GM21576 (cell line): Measurements from ENCODE around the gene LFNG.
"Not testable (repeated sequence)": the region's sequence is repeated elsewhere in the genome, so short reads cannot be mapped to it uniquely, and the experiment has no call there.

ENCODE experiments used
- ATAC-seq: cut with Tn5 transposase; IDR thresholded peaks from one replicate; pipeline ENCODE4 v1.9.1; 2021; ENCODE audit warnings: mild to moderate bottlenecking, moderate library complexity; ENCODE audit not compliant: unreplicated experiment

The LFNG gene

DNA sequence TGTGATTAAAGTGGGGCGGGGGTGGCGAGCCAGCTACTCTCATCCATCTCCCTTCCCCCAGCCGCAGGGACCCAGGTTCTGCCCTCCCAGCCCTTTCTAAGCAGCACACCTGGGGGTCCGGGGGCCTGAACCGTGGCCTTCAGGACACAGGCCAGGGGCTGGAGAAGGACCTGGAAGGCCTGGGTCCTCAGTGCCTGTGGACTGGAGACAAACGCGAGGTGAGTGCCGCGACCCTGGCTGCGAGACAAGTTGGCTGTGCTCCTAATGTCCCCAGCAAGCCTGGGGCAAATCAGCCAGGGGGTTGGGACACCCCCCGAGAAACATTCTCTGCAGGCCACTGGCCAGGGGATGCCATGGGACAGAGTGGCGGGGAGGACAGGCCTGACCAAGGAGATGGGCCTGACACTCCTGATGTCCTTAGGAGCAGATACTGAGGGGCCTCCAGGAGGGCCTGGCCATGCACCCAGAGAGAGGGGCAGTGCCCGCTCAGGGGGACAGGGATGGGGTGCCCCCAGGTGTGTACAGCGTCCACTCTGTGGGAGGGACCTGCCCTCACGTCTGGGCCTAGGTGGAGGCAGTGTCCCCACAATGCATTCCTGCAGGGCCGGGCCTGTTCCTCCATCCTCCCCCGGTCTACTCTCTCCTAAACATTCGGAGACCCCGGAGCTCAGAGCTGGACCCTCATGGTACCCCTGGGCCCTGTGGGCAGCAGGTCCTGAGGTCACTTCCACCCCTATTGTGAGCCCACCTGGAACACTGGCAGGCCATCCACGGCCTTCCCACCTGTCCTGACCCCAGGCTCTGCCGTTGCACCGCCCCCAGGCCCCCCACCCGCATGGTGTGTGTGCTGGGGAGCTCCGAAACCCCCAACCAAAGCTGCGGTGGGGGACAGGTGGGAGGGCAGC is 22.7 kb downstream of the LFNG start:
- no peak for ATAC-seq

DNA sequence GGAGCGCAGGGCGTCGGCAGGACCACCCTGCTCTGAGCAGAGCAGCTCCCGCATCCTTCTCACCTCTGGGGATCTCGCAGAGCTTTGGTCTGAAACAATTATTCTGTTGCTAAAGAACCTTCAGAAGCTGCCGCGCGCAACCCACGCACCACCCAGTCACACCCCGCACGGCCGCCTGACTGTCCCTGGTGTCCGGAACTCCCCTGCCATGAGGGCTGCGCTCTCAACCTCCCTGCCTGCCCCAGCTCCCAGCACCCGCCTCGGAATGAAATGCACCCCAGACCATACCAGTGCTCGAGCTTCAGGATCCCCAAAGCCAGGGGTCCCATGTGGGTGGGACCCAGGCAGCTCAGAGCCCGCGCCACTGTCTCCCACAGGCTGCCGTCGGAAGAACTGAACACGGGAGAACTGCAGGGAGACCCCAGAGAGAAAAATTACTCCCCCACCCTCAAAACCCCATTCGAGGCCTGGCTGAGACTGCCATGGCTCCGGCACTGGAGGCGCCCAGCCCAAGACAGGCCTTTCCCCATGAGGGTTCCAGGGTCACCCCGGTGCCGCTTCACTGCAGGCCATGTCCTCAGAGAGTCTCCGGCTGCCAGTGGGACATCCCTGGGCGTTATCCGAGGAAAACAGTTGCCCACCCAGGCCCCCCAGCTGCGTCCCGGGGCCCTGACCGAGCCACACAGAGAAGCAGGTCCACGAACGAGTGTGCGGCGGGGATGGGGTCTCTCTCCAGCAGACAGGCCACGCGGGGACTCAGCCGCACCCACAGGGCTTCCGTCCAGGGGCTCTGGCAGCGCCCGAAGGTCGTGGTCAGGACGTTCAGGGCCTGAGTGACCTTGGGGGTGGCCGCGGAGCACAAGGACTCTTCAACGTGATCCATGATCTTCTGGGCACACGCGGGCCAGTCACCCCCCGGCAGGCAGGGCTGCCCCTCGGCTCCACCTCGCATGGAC is 23.6 kb downstream of the LFNG start:
- ATAC-seq = no peak

DNA sequence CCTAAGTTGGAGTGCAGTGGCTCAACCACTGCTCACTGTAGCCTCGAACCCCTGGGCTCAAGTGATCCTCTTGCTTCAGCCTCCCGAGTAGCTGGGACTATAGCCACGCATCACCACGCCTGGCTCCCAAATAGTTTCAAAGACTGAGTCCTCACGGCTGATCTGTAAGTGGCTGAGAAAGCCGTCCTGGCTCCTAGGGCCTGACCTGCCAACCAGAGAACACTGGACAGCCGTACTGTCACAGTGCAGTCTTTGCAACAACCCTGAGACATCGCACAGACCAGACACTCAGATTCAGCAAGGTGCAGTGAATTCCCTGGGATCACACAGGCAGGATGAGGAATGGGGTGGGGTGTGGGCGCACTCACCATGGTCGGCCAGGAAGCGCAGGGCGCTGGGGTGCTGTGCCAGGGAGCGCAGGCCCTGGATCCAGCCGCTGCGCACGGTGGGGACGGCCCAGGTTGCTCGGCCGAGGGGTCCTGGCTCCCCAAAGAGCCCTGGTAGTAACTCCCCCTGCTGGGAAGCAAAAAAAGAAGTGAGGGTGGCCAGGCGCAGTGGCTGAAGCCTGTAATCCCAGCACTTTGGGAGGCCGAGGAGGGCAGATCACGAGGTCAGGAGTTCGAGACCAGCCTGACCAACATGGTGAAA is 25.1 kb downstream of the LFNG start:
- no peak for ATAC-seq

DNA sequence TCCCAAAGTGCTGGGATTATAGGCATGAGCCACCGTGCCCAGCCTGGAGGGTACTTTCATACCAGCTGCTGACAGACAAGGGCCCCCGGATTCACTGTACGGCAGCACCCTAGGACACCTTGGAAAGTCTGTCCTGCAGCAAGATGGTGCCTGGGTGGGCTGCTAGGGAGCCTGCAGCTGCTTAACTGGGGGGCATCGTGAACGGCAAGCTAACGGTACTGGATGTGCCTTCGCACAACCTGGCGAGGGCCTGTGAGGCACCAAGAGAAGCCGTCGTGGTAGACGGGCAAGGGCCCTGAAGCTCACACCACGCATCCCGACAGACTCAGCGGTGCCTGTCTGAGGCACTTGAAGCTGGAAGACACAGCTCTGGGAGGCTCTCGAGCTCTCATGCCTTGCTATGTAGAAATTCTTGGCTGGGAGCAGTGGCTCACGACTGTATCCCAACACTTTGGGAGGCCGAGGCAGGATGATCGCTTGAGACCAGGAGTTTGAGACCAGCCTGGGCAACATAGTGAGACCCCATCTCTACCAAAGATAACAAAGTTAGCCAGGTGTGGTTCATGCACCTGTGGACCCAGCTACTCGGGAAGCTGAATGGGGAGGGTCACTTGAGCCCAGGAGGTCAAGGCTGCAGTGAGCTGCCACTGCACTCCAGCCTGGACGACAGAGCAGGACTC is 26.3 kb downstream of the LFNG start:
- no peak for ATAC-seq

GRCh38 chr7:2546776-2547586 is 27.4 kb downstream of the LFNG start:
- no peak for ATAC-seq

DNA sequence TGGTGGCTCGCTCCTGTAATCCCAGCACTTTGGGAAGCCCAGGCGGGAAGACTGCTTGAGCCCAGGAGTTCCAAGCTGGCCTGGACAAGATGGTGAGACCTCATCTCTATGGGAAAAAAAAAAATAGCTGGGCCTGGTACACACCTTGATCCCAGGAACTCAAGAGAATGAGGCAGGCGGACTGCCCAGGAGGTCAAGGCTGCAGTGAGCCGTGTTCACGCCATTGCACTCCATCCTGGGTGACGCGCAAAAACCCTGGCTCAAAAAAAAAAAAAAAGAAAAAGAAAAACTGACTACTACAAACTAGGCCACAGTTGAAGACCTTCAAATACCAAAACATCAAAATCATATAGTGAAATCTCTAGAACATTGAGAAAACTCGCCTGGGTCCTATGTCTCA is 31.8 kb downstream of the LFNG start:
- no peak for ATAC-seq

DNA sequence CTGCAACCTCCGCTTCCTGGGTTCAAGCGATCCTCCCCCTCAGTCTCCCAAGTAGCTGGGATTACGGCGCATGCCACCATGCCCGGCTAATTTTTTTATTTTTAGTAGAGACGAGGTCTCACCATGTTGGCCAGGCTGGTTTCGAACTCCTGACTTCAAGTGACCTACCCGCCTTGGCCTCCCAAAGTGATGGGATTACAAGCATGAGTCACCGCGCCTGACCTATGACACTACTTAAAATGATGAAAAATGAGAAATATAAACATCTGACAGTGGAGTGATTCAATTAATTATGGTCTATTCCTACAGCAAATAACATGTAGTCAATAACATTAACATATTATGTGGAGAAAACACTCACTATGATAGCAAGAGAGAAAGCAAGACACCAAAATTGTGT is 33.5 kb downstream of the LFNG start:
- no peak for ATAC-seq

GRCh38 chr7:2553831-2554581 is 34.4 kb downstream of the LFNG start:
- no peak for ATAC-seq

- ATAC-seq = no peak
These were observed 35.1 kb downstream of the LFNG start for GRCh38 chr7:2554661-2555111.

GRCh38 chr7:2555121-2556052 is 35.8 kb downstream of the LFNG start, which contains the start of gene BRAT1:
Gene BRAT1 (minus strand): TSS chr7:2555524. CDS start chr7:2554431, 1,093 bp downstream.
- peak; percentile 69 for ATAC-seq

DNA sequence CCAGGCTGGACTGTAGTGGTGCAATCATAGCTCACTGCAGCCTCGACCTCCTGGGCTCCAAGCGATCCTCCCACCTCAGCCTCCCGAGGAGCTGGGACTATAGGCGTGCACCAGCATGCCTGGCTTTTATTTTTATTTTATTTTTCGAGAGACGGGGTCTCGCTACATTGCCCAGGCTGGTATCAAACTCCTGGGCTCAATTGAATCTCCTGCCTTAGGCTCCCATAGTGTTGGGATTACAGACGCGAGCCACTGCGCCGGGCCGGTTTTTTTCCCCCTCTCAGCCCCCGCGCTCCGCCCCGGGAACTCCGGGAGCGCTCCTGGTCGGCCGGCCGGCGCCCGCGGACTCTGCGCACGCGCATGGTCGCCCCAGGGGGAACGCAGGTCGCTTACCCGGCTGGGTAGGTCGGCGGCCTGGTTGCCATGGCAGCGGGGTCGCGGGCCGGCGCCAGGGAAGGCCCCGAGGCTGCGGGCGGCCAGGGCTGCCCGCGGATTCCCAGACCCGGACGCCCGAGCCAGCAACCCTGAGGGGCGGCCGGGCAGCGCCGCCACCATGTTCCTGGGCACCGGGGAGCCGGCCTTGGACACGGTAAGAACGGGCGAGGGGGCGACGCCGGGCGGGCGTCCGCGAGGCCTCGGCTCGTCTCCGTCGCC is 39.2 kb downstream of the LFNG start, which contains the start of gene IQCE:
TSS of gene IQCE (plus strand) at position 351 of the 654 bp plus-strand sequence. CDS start at position 554, 203 bp downstream.
- ATAC-seq = peak; percentile 45

DNA sequence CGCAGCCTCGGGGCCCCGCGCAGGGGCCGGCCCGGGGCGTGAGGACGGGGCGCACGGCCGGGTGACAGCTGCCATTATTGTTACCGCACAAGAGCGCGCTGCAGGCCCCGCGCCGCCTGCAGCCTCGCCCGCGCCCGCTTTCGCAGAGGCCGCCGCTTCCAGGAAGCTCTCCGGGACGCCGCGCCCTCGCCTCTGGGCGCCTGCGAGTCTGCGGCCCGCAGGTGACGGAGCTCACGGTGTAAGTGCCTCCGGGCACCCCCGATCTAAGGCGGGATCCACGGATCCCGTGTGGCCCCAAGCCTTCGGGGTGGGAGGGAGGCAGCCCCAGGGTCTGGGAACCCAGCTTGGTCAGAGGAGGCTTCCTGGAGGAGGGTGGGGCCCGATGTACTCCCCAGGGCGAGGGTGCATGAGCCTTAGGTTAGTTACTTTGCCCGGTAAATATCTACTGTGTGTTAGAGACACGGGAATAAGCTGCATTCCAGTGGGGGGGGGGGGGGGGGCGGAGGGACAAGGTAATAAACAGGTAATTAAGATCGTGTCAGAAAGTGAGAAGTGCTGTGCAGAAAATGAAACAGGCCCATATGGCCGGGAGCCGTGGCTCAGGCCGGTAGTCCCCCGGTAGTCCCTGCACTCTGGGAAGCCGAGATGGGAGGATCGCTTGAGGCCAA is 39.8 kb downstream of the LFNG start:
- ATAC-seq = no peak

DNA sequence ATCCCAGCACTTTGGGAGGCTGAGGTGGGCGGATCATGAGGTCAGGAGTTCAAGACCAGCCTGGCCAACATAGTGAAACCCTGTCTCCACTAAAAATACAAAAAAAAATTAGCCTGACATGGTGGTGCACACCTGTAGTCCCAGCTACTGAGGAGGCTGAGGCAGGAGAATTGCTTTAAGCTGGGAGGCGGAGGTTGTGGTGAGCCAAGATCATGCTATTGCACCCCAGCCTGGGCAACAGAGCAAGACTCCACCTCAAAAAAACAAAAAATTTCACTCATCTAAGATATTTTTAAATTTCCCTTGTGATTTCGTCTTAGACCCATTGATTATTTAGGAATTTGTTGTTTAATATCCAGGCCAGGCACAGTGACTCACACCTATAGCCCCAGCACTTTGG is 44.4 kb downstream of the LFNG start:
- ATAC-seq = not testable (repeated sequence)

GRCh38 chr7:2564970-2565540 is 45.5 kb downstream of the LFNG start:
- ATAC-seq = no peak

DNA sequence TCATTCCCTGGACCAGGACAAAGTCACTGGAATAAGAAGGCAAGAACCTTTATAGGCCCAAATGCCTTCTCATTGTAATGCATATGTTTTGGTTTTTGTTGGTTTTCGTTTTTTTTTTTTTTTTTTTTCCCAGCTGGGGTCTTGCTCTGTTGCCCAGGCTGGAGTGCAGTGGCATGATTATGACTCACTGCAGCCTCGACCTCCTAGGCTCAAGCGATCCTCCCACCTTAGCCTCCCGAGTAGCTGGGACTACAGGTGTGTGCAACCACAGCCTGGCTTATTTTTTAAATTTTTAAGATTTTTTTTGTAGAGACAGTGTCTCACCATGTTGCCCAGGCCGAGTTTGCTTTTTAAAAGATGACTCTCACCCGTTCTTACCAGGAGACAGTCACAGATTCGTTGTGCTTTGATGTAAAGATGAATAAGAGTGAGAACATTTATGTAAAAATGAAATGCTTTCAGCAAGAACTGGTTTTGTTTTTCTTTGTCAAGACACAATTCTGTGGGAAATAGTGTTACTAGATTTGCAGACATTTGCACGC is 46.8 kb downstream of the LFNG start:
- peak; percentile 16 for ATAC-seq
